Neural cell (in vitro differentiated cells): ENCODE results near the gene SERPINB1. TPM values are rescaled to one million over a fixed set of nuclear protein-coding genes. Genes with fewer than 3 reads are reported as not detected.
A peak's percentile ranks its signal among the peaks of the same experiment; 100 is the strongest.

Experiments
- H2AFZ ChIP-seq: fragments of 200-600, 300-800 bp; sonication (generic), shearing (Covaris generic); 2 replicates; pipeline ENCODE4 v1.6.0; 2014; ENCODE audit warnings: low read depth, mild to moderate bottlenecking, antibody characterized with exemption, low read length, moderate library complexity
- H3F3A ChIP-seq: fragments of 200-600 bp; shearing (Covaris generic); 2 replicates; pipeline ENCODE4 v1.6.1; 2016; ENCODE audit warnings: mild to moderate bottlenecking, moderate library complexity, mixed read lengths, antibody characterized with exemption, low read length; ENCODE audit not compliant: insufficient read depth, poor library complexity, severe bottlenecking
- H3K27ac ChIP-seq: fragments of 200-600, 300-800 bp; sonication (generic), shearing (Covaris generic); 2 replicates; pipeline ENCODE4 v1.5.1; 2014; ENCODE audit warnings: mild to moderate bottlenecking, low read length, moderate library complexity
- H3K27me3 ChIP-seq: fragments of 300-800, 200-600 bp; sonication (generic), shearing (Covaris generic); 2 replicates; pipeline ENCODE4 v1.6.0; 2014; ENCODE audit warnings: mild to moderate bottlenecking, low read depth, low read length, moderate library complexity; ENCODE audit not compliant: insufficient read depth
- H3K36me3 ChIP-seq: fragments of 300-800, 200-600 bp; sonication (generic), shearing (Covaris generic); 2 replicates; pipeline ENCODE4 v1.5.1; 2014; ENCODE audit warnings: mild to moderate bottlenecking, antibody characterized with exemption, low read length, moderate library complexity; ENCODE audit not compliant: insufficient read depth
- H3K4me2 ChIP-seq: fragments of 300-800, 200-600 bp; sonication (generic), shearing (Covaris generic); 2 replicates; pipeline ENCODE4 v1.6.0; 2014; ENCODE audit warnings: mild to moderate bottlenecking, low read length
- H3K4me3 ChIP-seq: fragments of 300-800, 200-600 bp; sonication (generic), shearing (Covaris generic); 2 replicates; pipeline ENCODE4 v1.5.1; 2014; ENCODE audit warnings: mild to moderate bottlenecking, low read length, moderate library complexity
- H3K79me2 ChIP-seq: fragments of 200-600 bp; shearing (Covaris generic); replicated peaks from 2 replicates; pipeline ENCODE4 v1.6.0; 2014; ENCODE audit warnings: mild to moderate bottlenecking, low read length, moderate library complexity; ENCODE audit not compliant: insufficient read depth
- H3K9ac ChIP-seq: fragments of 300-800, 200-600 bp; sonication (generic), shearing (Covaris generic); 2 replicates; pipeline ENCODE4 v1.6.1; 2016; ENCODE audit warnings: mild to moderate bottlenecking, low read length, mixed read lengths
- H3K9me2 ChIP-seq: fragments of 200-600 bp; shearing (Covaris generic); 2 replicates; pipeline ENCODE4 v1.6.1; 2016; ENCODE audit warnings: mild to moderate bottlenecking, low read length, mixed read lengths; ENCODE audit not compliant: insufficient read depth
- H3K9me3 ChIP-seq: fragments of 200-600, 300-800 bp; sonication (generic), shearing (Covaris generic); 2 replicates; pipeline ENCODE4 v1.6.1; 2016; ENCODE audit warnings: mild to moderate bottlenecking, mixed run types, low read length, moderate library complexity, mixed read lengths
- H4K20me1 ChIP-seq: fragments of 200-600 bp; shearing (Covaris generic); 2 replicates; pipeline ENCODE4 v1.6.1; 2016; ENCODE audit warnings: mild to moderate bottlenecking, mixed run types; ENCODE audit not compliant: insufficient read depth
- CTCF ChIP-seq: fragments of 450-650 bp; IDR thresholded peaks from 2 replicates; pipeline ENCODE4 v1.5.1; 2014; ENCODE audit warnings: antibody characterized with exemption, mild to moderate bottlenecking, moderate library complexity; ENCODE audit not compliant: poor library complexity, severe bottlenecking
- EP300 ChIP-seq: fragments of 450-650 bp; conservative IDR thresholded peaks from 2 replicates; pipeline ENCODE4 v1.6.1; 2014; ENCODE audit warnings: antibody characterized with exemption, mild to moderate bottlenecking, moderate library complexity; ENCODE audit not compliant: poor library complexity, severe bottlenecking
- EZH2 ChIP-seq: fragments of 200-600, 300-800 bp; shearing (Covaris generic), sonication (generic); IDR thresholded peaks from 2 replicates; pipeline ENCODE4 v1.6.1; 2014; ENCODE audit warnings: antibody characterized with exemption, low read length, borderline replicate concordance, mild to moderate bottlenecking; ENCODE audit not compliant: insufficient read depth, poor library complexity, severe bottlenecking
- MXI1 ChIP-seq: fragments of 450-650 bp; conservative IDR thresholded peaks from 2 replicates; pipeline ENCODE4 v1.6.1; 2014; ENCODE audit warnings: antibody characterized with exemption, mild to moderate bottlenecking; ENCODE audit not compliant: poor library complexity, severe bottlenecking
- POLR2AphosphoS5 ChIP-seq: IDR thresholded peaks from 2 replicates; pipeline ENCODE4 v1.6.1; 2012
- RAD21 ChIP-seq: fragments of 450-650 bp; conservative IDR thresholded peaks from 2 replicates; pipeline ENCODE4 v1.6.1; 2014; ENCODE audit warnings: antibody characterized with exemption, mild to moderate bottlenecking, moderate library complexity
- SMC3 ChIP-seq: fragments of 450-650 bp; conservative IDR thresholded peaks from 2 replicates; pipeline ENCODE4 v1.6.1; 2014; ENCODE audit warnings: antibody characterized with exemption, mild to moderate bottlenecking, moderate library complexity; ENCODE audit not compliant: poor library complexity
- TAF1 ChIP-seq: IDR thresholded peaks from 2 replicates; pipeline ENCODE4 v1.6.1; 2012; ENCODE audit warnings: low read depth
- polyA plus RNA-seq: library from polyadenylated mRNA; depleted of rRNA; stranded (reverse); fragments of >200 nt; gene quantifications from 2 replicates; pipeline ENCODE4 v1.2.3, GENCODE V29; 2014
- TF ChIP-seq, protein P1 (sequence below): IDR thresholded peaks from 2 replicates; pipeline ENCODE4 v1.6.1; 2012; ENCODE audit warnings: borderline replicate concordance

Gene SERPINB1
- polyA plus RNA-seq, 1 donor from 2014 or later = not detected

DNA sequence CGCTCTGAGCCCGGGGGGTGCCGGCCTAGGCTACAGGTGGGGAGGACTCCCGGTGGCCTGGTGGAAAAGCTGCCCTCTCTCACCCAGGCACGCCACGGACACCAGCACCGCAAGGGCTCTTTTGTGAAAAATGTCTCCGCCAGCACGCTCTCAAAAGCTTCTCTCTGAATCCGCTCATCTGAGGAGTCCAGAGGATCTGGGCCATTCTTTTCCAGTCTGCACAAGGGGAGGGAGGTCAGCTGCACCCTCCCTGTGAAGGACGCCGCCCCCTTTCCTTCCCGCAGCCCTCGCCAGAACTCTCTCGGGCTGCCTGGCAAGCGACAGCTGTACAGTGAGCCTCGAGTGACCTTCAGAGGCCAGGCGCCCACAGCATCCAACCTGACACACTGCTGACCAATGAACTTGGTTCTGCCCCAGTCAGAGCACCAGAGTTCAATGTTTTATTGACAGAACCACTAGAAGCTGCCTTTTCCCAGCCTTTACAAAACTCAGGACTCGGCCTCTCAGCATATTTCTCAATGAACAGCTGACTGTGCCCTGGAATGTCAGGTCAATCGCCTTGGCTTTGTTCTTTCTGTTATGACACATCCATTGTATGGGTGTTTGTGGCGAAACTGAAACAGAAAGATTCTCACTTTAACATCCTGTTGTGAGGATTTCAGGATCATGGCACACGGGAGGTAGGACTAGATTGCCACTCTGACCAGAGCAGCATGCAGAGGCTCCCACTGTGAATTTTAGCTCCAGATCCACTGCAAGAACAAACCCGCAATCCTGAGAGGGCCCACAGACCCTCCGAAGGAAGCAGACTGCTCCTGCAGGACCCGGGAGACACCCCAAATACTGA is 34.8 kb upstream of the SERPINB1 start:
- H3K9ac ChIP-seq = no peak overlapping the region
- no peak for TF ChIP-seq MXI1
- no peak for TF ChIP-seq RAD21
- TF ChIP-seq CTCF = no peak
- TF ChIP-seq POLR2AphosphoS5 = no peak
- TF ChIP-seq EP300 = no peak
- TF ChIP-seq TAF1 = no peak
- TF ChIP-seq SMC3 = no peak
- TF ChIP-seq EZH2 = no peak
- TF ChIP-seq, protein P1, sequence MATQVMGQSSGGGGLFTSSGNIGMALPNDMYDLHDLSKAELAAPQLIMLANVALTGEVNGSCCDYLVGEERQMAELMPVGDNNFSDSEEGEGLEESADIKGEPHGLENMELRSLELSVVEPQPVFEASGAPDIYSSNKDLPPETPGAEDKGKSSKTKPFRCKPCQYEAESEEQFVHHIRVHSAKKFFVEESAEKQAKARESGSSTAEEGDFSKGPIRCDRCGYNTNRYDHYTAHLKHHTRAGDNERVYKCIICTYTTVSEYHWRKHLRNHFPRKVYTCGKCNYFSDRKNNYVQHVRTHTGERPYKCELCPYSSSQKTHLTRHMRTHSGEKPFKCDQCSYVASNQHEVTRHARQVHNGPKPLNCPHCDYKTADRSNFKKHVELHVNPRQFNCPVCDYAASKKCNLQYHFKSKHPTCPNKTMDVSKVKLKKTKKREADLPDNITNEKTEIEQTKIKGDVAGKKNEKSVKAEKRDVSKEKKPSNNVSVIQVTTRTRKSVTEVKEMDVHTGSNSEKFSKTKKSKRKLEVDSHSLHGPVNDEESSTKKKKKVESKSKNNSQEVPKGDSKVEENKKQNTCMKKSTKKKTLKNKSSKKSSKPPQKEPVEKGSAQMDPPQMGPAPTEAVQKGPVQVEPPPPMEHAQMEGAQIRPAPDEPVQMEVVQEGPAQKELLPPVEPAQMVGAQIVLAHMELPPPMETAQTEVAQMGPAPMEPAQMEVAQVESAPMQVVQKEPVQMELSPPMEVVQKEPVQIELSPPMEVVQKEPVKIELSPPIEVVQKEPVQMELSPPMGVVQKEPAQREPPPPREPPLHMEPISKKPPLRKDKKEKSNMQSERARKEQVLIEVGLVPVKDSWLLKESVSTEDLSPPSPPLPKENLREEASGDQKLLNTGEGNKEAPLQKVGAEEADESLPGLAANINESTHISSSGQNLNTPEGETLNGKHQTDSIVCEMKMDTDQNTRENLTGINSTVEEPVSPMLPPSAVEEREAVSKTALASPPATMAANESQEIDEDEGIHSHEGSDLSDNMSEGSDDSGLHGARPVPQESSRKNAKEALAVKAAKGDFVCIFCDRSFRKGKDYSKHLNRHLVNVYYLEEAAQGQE = no peak

GRCh38 chr6:2875359-2876191 is 33.9 kb upstream of the SERPINB1 start:
- Histone ChIP-seq H3K9ac (no peak overlapping the region), H3K27ac (no peak overlapping the region)

More for the DNA sequence above, 34.8 kb upstream of the SERPINB1 start:
- no peaks in the 10 kb centered on the region for H3K9me3 ChIP-seq
- no peaks in the 10 kb centered on the region for H3K79me2 ChIP-seq
- H4K20me1 ChIP-seq = no peaks in the 10 kb centered on the region
- H3K27ac ChIP-seq = no peak overlapping the region
- no peaks in the 10 kb centered on the region for H3K9me2 ChIP-seq
- no peak overlapping the region for H3K4me3 ChIP-seq
- no peaks in the 10 kb centered on the region for H3F3A ChIP-seq
- no peak overlapping the region for H2AFZ ChIP-seq
- no peak overlapping the region for H3K4me2 ChIP-seq
- peaks cover 26% of the 10 kb centered on the region for H3K27me3 ChIP-seq
- H3K36me3 ChIP-seq = no peaks in the 10 kb centered on the region

More at GRCh38 chr6:2875359-2876191, 33.9 kb upstream of the SERPINB1 start:
- H3K27me3 ChIP-seq = peaks cover 26% of the 10 kb centered on the region
- H3F3A ChIP-seq = no peaks in the 10 kb centered on the region
- no peaks in the 10 kb centered on the region for H3K9me3 ChIP-seq
- H4K20me1 ChIP-seq = no peaks in the 10 kb centered on the region
- H3K79me2 ChIP-seq = no peaks in the 10 kb centered on the region
- H3K9me2 ChIP-seq = no peaks in the 10 kb centered on the region
- H3K4me2 ChIP-seq = no peak overlapping the region
- H3K36me3 ChIP-seq = no peaks in the 10 kb centered on the region
- no peak for TF ChIP-seq POLR2AphosphoS5
- TF ChIP-seq SMC3 = no peak
- TF ChIP-seq, protein P1 = no peak
- no peak for TF ChIP-seq RAD21
- no peak for TF ChIP-seq CTCF
- TF ChIP-seq MXI1 = no peak
- TF ChIP-seq EZH2 = no peak
- TF ChIP-seq TAF1 = no peak
- TF ChIP-seq EP300 = no peak
- H2AFZ ChIP-seq = no peak overlapping the region
- H3K4me3 ChIP-seq = peak overlapping the region; percentile 47
